Keratinocyte (primary cell): Measurements from ENCODE around the gene ANKRD23. TPM values are rescaled to one million over a fixed set of nuclear protein-coding genes. Genes with fewer than 3 reads are reported as not detected.

Experiments
- DNase-seq: peaks from one replicate; pipeline ENCODE4 v3.0.0-alpha.2; 2011; ENCODE audit warnings: low read depth, missing footprints, low spot score
- FAIRE-seq: peaks from 2 replicates; lab custom pipeline; 2011; peaks lifted over from hg19 to GRCh38; lab: Jason Lieb, UNC
- H2AFZ ChIP-seq: 2 replicates; pipeline ENCODE4 v1.6.0; 2012; ENCODE audit warnings: low read length, control low read depth, inconsistent platforms; ENCODE audit not compliant: control insufficient read depth
- H3K27ac ChIP-seq: 2 replicates; pipeline ENCODE4 v1.5.1; 2011; ENCODE audit warnings: low read length; ENCODE audit not compliant: control insufficient read depth, insufficient read depth
- H3K27me3 ChIP-seq: 3 replicates; pipeline ENCODE4 v1.6.0; 2011; ENCODE audit warnings: low read length; ENCODE audit not compliant: control insufficient read depth, insufficient read depth; ENCODE audit errors: extremely low read depth
- H3K36me3 ChIP-seq, 2 experiments: 2 replicates in 1 of 2; 3 replicates in 1 of 2; pipeline ENCODE4 v1.5.1; 2011; ENCODE audit warnings: low read length in 2 of 2, mild to moderate bottlenecking in 1 of 2; ENCODE audit not compliant: control insufficient read depth in 2 of 2, insufficient read depth in 2 of 2; ENCODE audit errors: extremely low read depth in 1 of 2
- H3K4me1 ChIP-seq: 3 replicates; pipeline ENCODE4 v1.5.1; 2011; ENCODE audit warnings: low read length; ENCODE audit not compliant: control insufficient read depth, insufficient read depth; ENCODE audit errors: extremely low read depth
- H3K4me2 ChIP-seq: 3 replicates; pipeline ENCODE4 v1.6.0; 2011; ENCODE audit warnings: low read depth, low read length; ENCODE audit not compliant: control insufficient read depth, insufficient read depth; ENCODE audit errors: extremely low read depth
- H3K4me3 ChIP-seq, 3 experiments: fragments of 200-600 bp in 1 of 3; sonication (generic) in 1 of 3; 2 replicates in 2 of 3; 3 replicates in 1 of 3; pipeline ENCODE4 v1.5.1; 2011 to 2016; ENCODE audit warnings: low read length in 3 of 3, mild to moderate bottlenecking in 3 of 3, control low read depth in 2 of 3, inconsistent platforms in 1 of 3, low read depth in 1 of 3, mixed read lengths in 1 of 3, mixed run types in 1 of 3, moderate library complexity in 1 of 3; ENCODE audit not compliant: control insufficient read depth in 2 of 3, insufficient read depth in 2 of 3; ENCODE audit errors: extremely low read depth in 1 of 3
- H3K79me2 ChIP-seq: 2 replicates; pipeline ENCODE4 v1.6.0; 2012; ENCODE audit warnings: low read length; ENCODE audit not compliant: control insufficient read depth, insufficient read depth
- H3K9ac ChIP-seq: 3 replicates; pipeline ENCODE4 v1.6.0; 2011; ENCODE audit warnings: low read length; ENCODE audit not compliant: control insufficient read depth, insufficient read depth; ENCODE audit errors: extremely low read depth
- H3K9me1 ChIP-seq: 3 replicates; pipeline ENCODE4 v1.6.0; 2011; ENCODE audit warnings: low read length; ENCODE audit not compliant: control insufficient read depth, insufficient read depth; ENCODE audit errors: extremely low read depth
- H3K9me3 ChIP-seq: 2 replicates; pipeline ENCODE4 v1.5.1; 2012; ENCODE audit warnings: low read depth, low read length; ENCODE audit not compliant: control insufficient read depth
- H4K20me1 ChIP-seq: 3 replicates; pipeline ENCODE4 v1.6.0; 2011; ENCODE audit warnings: low read length; ENCODE audit not compliant: control insufficient read depth, insufficient read depth; ENCODE audit errors: extremely low read depth
- CTCF ChIP-seq, 3 experiments: IDR thresholded peaks in 1 of 3; conservative IDR thresholded peaks in 1 of 3; optimal IDR thresholded peaks in 1 of 3; 2 replicates in 2 of 3; 3 replicates in 1 of 3; pipeline versions ENCODE3 to v1.5.1; 2011; ENCODE audit warnings: low read length in 3 of 3, mild to moderate bottlenecking in 3 of 3, moderate library complexity in 2 of 3, control low read depth in 1 of 3, inconsistent platforms in 1 of 3; ENCODE audit not compliant: insufficient read depth in 2 of 3; ENCODE audit errors: extremely low read depth in 1 of 3
- EZH2 ChIP-seq: IDR thresholded peaks from one replicate; pipeline ENCODE4 v1.6.1; 2012; ENCODE audit warnings: inconsistent platforms, mild to moderate bottlenecking, low read length, moderate library complexity
- dilution Hi-C: fragments of 300-500 bp; cut with MboI; formaldehyde crosslinking; loops from one replicate; pipeline ENCODE4 v1.7.0; 2020; ENCODE audit warnings: low sequenced_read_pairs; ENCODE audit not compliant: extremely low pct_ligation_motif_present
- polyA plus RNA-seq, 5 experiments: library from polyadenylated mRNA; depleted of rRNA in 3 of 5; stranded (reverse) in 3 of 5; stranded (forward) in 1 of 5; unstranded in 1 of 5; fragments of >200 nt; gene quantifications; 1 replicate in 1 of 5; 2 replicates in 3 of 5; 3 replicates in 1 of 5; pipeline versions ENCODE4 v1.2.1 to v1.2.3, GENCODE V29; 2011 to 2012; ENCODE audit warnings: missing spikeins in 2 of 5, low read depth in 1 of 5, low replicate concordance in 1 of 5

ANKRD23 gene
- polyA plus RNA-seq, 1 donor (not counting 4 experiments of a cell fraction or from before 2014, with no cell fraction given) = 1.4 TPM

GRCh38 chr2:96857667-96858372 is 14.0 kb upstream of the ANKRD23 start, which contains the start of gene ANKRD39:
ANKRD39 (minus strand) TSS chr2:96858016; CDS start chr2:96857987, 29 bp downstream.
- H3K36me3 ChIP-seq = peaks cover 1 to 17% of the 10 kb centered on the region in 2 experiments
- no peaks in the 10 kb centered on the region for H3K9me3 ChIP-seq
- FAIRE-seq = no peak
- H3K4me2 ChIP-seq = peak within 1 kb of the TSS; percentile 96
- no peaks in the 10 kb centered on the region for H4K20me1 ChIP-seq
- H3K27ac ChIP-seq = peak within 1 kb of the TSS; percentile 56
- H3K4me3 ChIP-seq = peak within 1 kb of the TSS; percentile 73 to 83 (median 80)
- H3K9ac ChIP-seq = peak within 1 kb of the TSS; percentile 78
- H3K9me1 ChIP-seq = no peaks in the 10 kb centered on the region
- TF ChIP-seq EZH2 = no peak
- TF ChIP-seq CTCF (optimal IDR thresholded peaks at IDR 0.05 in 1 of 3, IDR thresholded peaks at IDR 0.05 in 1 of 3, conservative IDR thresholded peaks at IDR 0.05 in 1 of 3; ENCODE audit: extremely low read depth in 1 of 3, insufficient read depth in 2 of 3, low read length in 3 of 3) = peak; percentile 64 to 89 (median 74)
- H3K27me3 ChIP-seq = no peaks in the 10 kb centered on the region
- peak; percentile 89 for DNase-seq
- dilution Hi-C loops = no loop called here
- peaks cover 8% of the 10 kb centered on the region for H3K79me2 ChIP-seq
- H3K4me1 ChIP-seq = peaks cover 17% of the 10 kb centered on the region
- H2AFZ ChIP-seq = peak within 1 kb of the TSS; percentile 84

DNA sequence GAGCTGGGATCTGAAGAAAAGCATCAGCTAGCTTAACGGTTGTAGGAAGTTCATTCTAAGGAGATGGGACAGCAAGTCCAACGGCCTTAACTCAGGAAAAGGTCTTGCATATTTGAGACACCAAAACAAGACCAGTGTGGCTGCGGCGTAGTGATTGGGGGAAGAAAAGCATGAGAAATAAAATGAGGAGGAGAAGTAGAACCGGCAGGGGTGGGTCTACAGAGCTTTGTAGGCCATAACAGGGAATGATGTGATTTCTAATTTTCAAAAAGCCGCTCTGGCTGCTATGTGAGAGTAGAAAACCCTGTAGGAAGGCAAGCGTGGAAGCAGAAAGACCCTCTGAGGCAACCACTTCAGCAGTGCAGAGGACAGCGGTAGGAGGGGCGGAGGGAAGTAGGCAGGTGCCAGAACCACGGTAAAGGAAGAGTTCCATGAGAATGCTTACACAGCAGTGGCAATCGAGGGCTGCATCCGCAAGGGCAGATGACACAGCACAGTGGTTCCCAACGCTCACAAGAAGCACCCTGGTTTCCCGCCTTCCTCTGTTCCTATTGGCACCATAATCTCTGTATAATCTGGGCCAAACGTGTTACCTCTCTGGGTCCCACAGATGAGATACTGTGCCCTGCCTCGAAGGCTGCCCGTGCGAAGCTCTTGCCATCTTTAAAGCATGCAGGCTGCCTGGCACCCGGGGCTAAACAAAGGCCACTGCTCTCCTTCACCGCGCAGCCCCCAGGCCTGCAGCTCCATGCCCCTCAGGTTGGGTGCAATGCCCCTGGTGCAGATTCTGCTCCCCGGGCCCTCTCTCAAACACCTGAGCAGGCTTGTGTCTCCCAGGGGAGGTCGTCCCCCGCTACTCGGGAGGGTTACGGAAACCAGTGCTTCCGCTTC is 13.2 kb upstream of the ANKRD23 start:
- TF ChIP-seq CTCF (optimal IDR thresholded peaks at IDR 0.05 in 1 of 3, IDR thresholded peaks at IDR 0.05 in 1 of 3, conservative IDR thresholded peaks at IDR 0.05 in 1 of 3; ENCODE audit: extremely low read depth in 1 of 3, insufficient read depth in 2 of 3, low read length in 3 of 3) = no peak
- no peak for TF ChIP-seq EZH2
- Histone ChIP-seq H3K27ac (peak overlapping the region; percentile 56), H3K4me3 (peak overlapping the region; percentile 73 to 83 (median 80)), H4K20me1 (no peaks in the 10 kb centered on the region), H3K9me1 (no peaks in the 10 kb centered on the region), H3K79me2 (peaks cover 8% of the 10 kb centered on the region), H3K4me1 (peaks cover 17% of the 10 kb centered on the region), H3K4me2 (peak overlapping the region; percentile 96), H3K9me3 (no peaks in the 10 kb centered on the region), H2AFZ (peak overlapping the region; percentile 84), H3K27me3 (no peaks in the 10 kb centered on the region), H3K9ac (peak overlapping the region; percentile 78), H3K36me3 (peaks cover 1 to 14% of the 10 kb centered on the region in 2 experiments)
- DNase-seq (no peak), FAIRE-seq (no peak)
- dilution Hi-C loops = no loop called here
